HL-60 (cell line): Measurements from ENCODE around the gene TAS2R60.
"Not testable (repeated sequence)": the region's sequence is repeated elsewhere in the genome, so short reads cannot be mapped to it uniquely, and the experiment has no call there.

Experiments used
- DNase-seq, 2 experiments: peaks; one replicate each; pipeline ENCODE4 v3.0.0-alpha.2; 2010 to 2020; ENCODE audit warnings: low read depth in 1 of 2, low spot score in 1 of 2
- H3K27ac ChIP-seq: fragments of 250-450 bp; sonication (Bioruptor Pico); replicated peaks from 2 replicates; pipeline ENCODE4 v1.5.1; 2020; ENCODE audit warnings: mild to moderate bottlenecking, moderate library complexity
- H3K27me3 ChIP-seq: fragments of 250-450 bp; sonication (Bioruptor Pico); 2 replicates; pipeline ENCODE4 v1.5.1; 2021; ENCODE audit warnings: mild to moderate bottlenecking, moderate library complexity; ENCODE audit not compliant: insufficient read depth, poor library complexity, severe bottlenecking
- H3K4me3 ChIP-seq: replicated peaks from 2 replicates; pipeline ENCODE4 v1.5.1; 2011; ENCODE audit warnings: mild to moderate bottlenecking, control low read depth, low read length; ENCODE audit not compliant: insufficient read depth
- CTCF ChIP-seq: IDR thresholded peaks from one replicate; pipeline ENCODE4 v1.5.1; 2011; ENCODE audit warnings: low read length, control low read depth, inconsistent platforms; ENCODE audit not compliant: insufficient read depth
- GABPA ChIP-seq: IDR thresholded peaks from 2 replicates; pipeline ENCODE4 v1.6.1; 2012; ENCODE audit warnings: low read depth
- POLR2AphosphoS5 ChIP-seq: IDR thresholded peaks from 2 replicates; pipeline ENCODE4 v1.6.1; 2012; ENCODE audit warnings: low read depth
- REST ChIP-seq: IDR thresholded peaks from 2 replicates; pipeline ENCODE4 v1.6.1; 2012; ENCODE audit warnings: low read depth; ENCODE audit not compliant: insufficient replicate concordance
- SPI1 ChIP-seq: IDR thresholded peaks from 2 replicates; pipeline ENCODE4 v1.6.1; 2012; ENCODE audit warnings: low read depth, mild to moderate bottlenecking, borderline replicate concordance

TAS2R60 gene

GRCh38 chr7:143399642-143400041, 43.6 kb upstream of the TAS2R60 start:
- H3K27me3 ChIP-seq = no peaks in the 10 kb centered on the region
- no peak overlapping the region for H3K27ac ChIP-seq
- TF ChIP-seq REST (no peak), POLR2AphosphoS5 (no peak), CTCF (no peak), GABPA (no peak), SPI1 (no peak)
- DNase-seq = no peak
- no peak overlapping the region for H3K4me3 ChIP-seq

GRCh38 chr7:143401265-143401664, 42.0 kb upstream of the TAS2R60 start:
- TF ChIP-seq REST (no peak), GABPA (no peak)
- no peaks in the 10 kb centered on the region for H3K27me3 ChIP-seq
- no peak overlapping the region for H3K27ac ChIP-seq

GRCh38 chr7:143402233-143402632, 41.0 kb upstream of the TAS2R60 start:
- H3K4me3 ChIP-seq, H3K27me3 ChIP-seq, H3K27ac ChIP-seq, DNase-seq: not testable (repeated sequence)

More at GRCh38 chr7:143401265-143401664, 42.0 kb upstream of the TAS2R60 start:
- no peak overlapping the region for H3K4me3 ChIP-seq
- DNase-seq = no peak

GRCh38 chr7:143405173-143406001, 37.9 kb upstream of the TAS2R60 start:
- H3K27me3 ChIP-seq = no peaks in the 10 kb centered on the region
- no peak for DNase-seq
- H3K27ac ChIP-seq = no peak overlapping the region
- no peak overlapping the region for H3K4me3 ChIP-seq
- TF ChIP-seq GABPA = no peak
- no peak for TF ChIP-seq SPI1
- no peak for TF ChIP-seq REST
- no peak for TF ChIP-seq POLR2AphosphoS5
- no peak for TF ChIP-seq CTCF
